Smooth muscle cell (in vitro differentiated cells): Measurements from ENCODE around the gene DEFB129. TPM values are rescaled to one million over a fixed set of nuclear protein-coding genes. Genes with fewer than 3 reads are reported as not detected.
A peak's percentile ranks its signal among the peaks of the same experiment; 100 is the strongest.

Experiments
- DNase-seq: peaks from one replicate; lab custom pipeline; 2025; ENCODE audit not compliant: unreplicated experiment; lab: John Stamatoyannopoulos, UW
- H2AFZ ChIP-seq: fragments of 200-600 bp; sonication (generic); 2 replicates; pipeline ENCODE4 v1.6.0; 2016; ENCODE audit warnings: antibody characterized with exemption, low read depth, mild to moderate bottlenecking
- H3F3A ChIP-seq: fragments of 200-600 bp; sonication (generic); 2 replicates; pipeline ENCODE4 v1.6.0; 2017; ENCODE audit warnings: antibody characterized with exemption, low read depth
- H3K27ac ChIP-seq: fragments of 200-600 bp; sonication (generic); 2 replicates; pipeline ENCODE4 v1.5.1; 2016; ENCODE audit warnings: low read depth, mild to moderate bottlenecking
- H3K27me3 ChIP-seq: fragments of 200-600 bp; sonication (generic); 2 replicates; pipeline ENCODE4 v1.6.1; 2016; ENCODE audit warnings: low read depth, mild to moderate bottlenecking
- H3K36me3 ChIP-seq: fragments of 200-600 bp; sonication (generic); 2 replicates; pipeline ENCODE4 v1.5.1; 2016; ENCODE audit warnings: low read depth
- H3K4me1 ChIP-seq: fragments of 200-600 bp; sonication (generic); 2 replicates; pipeline ENCODE4 v1.5.1; 2016; ENCODE audit warnings: low read depth
- H3K4me2 ChIP-seq: fragments of 200-600 bp; sonication (generic); 2 replicates; pipeline ENCODE4 v1.6.0; 2016; ENCODE audit warnings: mild to moderate bottlenecking
- H3K4me3 ChIP-seq: fragments of 200-600 bp; sonication (generic); 2 replicates; pipeline ENCODE4 v1.5.1; 2016; ENCODE audit warnings: mild to moderate bottlenecking
- H3K79me2 ChIP-seq: fragments of 200-600 bp; sonication (generic); 2 replicates; pipeline ENCODE4 v1.6.0; 2016; ENCODE audit warnings: low read depth, mild to moderate bottlenecking
- H3K9ac ChIP-seq: fragments of 200-600 bp; sonication (generic); 2 replicates; pipeline ENCODE4 v1.6.0; 2016; ENCODE audit warnings: low read depth
- H3K9me3 ChIP-seq: fragments of 200-600 bp; sonication (generic); replicated peaks from 2 replicates; pipeline ENCODE4 v1.5.1; 2016; ENCODE audit warnings: low read depth
- H4K20me1 ChIP-seq: fragments of 200-600 bp; sonication (generic); 2 replicates; pipeline ENCODE4 v1.6.0; 2016; ENCODE audit warnings: low read depth
- CTCF ChIP-seq: fragments of 200-600 bp; sonication (generic); IDR thresholded peaks from 2 replicates; pipeline ENCODE4 v1.5.1; 2017; ENCODE audit warnings: borderline replicate concordance, mild to moderate bottlenecking, antibody characterized with exemption; ENCODE audit not compliant: insufficient read depth, poor library complexity, severe bottlenecking
- WGBS: methylation state at CpG from one replicate; pipeline ENCODE4 v1.1.7; 2016; ENCODE audit warnings: low lambda C conversion rate; 5-methylcytosine and 5-hydroxymethylcytosine counted together
- polyA plus RNA-seq: library from polyadenylated mRNA; unstranded; fragments of >200 nt; fragmentation: Nextera tagmentation; extraction: Ambion mirVana; gene quantifications from 2 replicates; pipeline ENCODE4 v1.2.1, GENCODE V29; 2016
- total RNA-seq: library from RNA; depleted of rRNA; stranded (reverse); fragments of >200 nt; gene quantifications from 2 replicates; pipeline ENCODE4 v1.2.3, GENCODE V29; 2014

DEFB129 gene
- total and polyA plus RNA-seq, 2 experiments from 2014 or later = not detected

- H2AFZ ChIP-seq = peak overlapping the region; percentile 93
- WGBS = 10% methylated on average over 43 of the region's 43 CpGs
These were observed 39.8 kb downstream of the DEFB129 start for GRCh38 chr20:266596-267562.

GRCh38 chr20:270517-270916 is 43.5 kb downstream of the DEFB129 start:
- H3K4me1 ChIP-seq = no peaks in the 10 kb centered on the region
- H3K36me3 ChIP-seq = no peaks in the 10 kb centered on the region
- 95% methylated on average over 5 of the region's 5 CpGs for WGBS
- no peaks in the 10 kb centered on the region for H4K20me1 ChIP-seq
- no peak overlapping the region for H3K27ac ChIP-seq
- H3K9ac ChIP-seq = no peak overlapping the region
- no peak overlapping the region for H3K4me2 ChIP-seq
- H3F3A ChIP-seq = no peaks in the 10 kb centered on the region
- no peak for DNase-seq
- no peaks in the 10 kb centered on the region for H3K27me3 ChIP-seq
- TF ChIP-seq CTCF = no peak
- no peaks in the 10 kb centered on the region for H3K79me2 ChIP-seq
- no peak overlapping the region for H2AFZ ChIP-seq
- H3K9me3 ChIP-seq = no peaks in the 10 kb centered on the region
- no peak overlapping the region for H3K4me3 ChIP-seq

More at GRCh38 chr20:266596-267562, 39.8 kb downstream of the DEFB129 start:
- H3F3A ChIP-seq = no peaks in the 10 kb centered on the region
- H3K4me2 ChIP-seq = peak overlapping the region; percentile 83
- peak overlapping the region; percentile 51 for H3K4me3 ChIP-seq
- H3K4me1 ChIP-seq = no peaks in the 10 kb centered on the region
- TF ChIP-seq CTCF = peak; percentile 88
- H3K9ac ChIP-seq = no peak overlapping the region
- no peaks in the 10 kb centered on the region for H3K79me2 ChIP-seq
- H3K9me3 ChIP-seq = no peaks in the 10 kb centered on the region
- H3K36me3 ChIP-seq = no peaks in the 10 kb centered on the region
- H4K20me1 ChIP-seq = no peaks in the 10 kb centered on the region
- no peak overlapping the region for H3K27ac ChIP-seq
- DNase-seq = peak; percentile 77
- H3K27me3 ChIP-seq = no peaks in the 10 kb centered on the region

- Histone ChIP-seq H3K36me3 (no peaks in the 10 kb centered on the region), H3K4me3 (no peak overlapping the region), H3K9me3 (no peaks in the 10 kb centered on the region), H3K27me3 (no peaks in the 10 kb centered on the region), H4K20me1 (no peaks in the 10 kb centered on the region), H3K4me2 (no peak overlapping the region), H3K27ac (no peak overlapping the region), H2AFZ (no peak overlapping the region), H3F3A (no peaks in the 10 kb centered on the region), H3K79me2 (no peaks in the 10 kb centered on the region), H3K4me1 (no peaks in the 10 kb centered on the region), H3K9ac (no peak overlapping the region)
- no peak for TF ChIP-seq CTCF
- 96% methylated on average over 4 of the region's 4 CpGs for WGBS
- DNase-seq = no peak
These were observed 44.0 kb downstream of the DEFB129 start for GRCh38 chr20:271069-271468.
